Heart left ventricle (tissue), 13 donors: ENCODE results near the gene DUSP22.

Source experiments
- CTCF ChIP-seq, 12 donors: fragments of 200-600 bp; sonication (generic) in 4 of 12; IDR thresholded peaks; one replicate each; pipeline versions ENCODE4 v1.5.0 to v1.8.0; 2018 to 2022; ENCODE audit warnings: antibody characterized with exemption in 12 of 12, mild to moderate bottlenecking in 5 of 12
- POLR2A ChIP-seq, 2 donors: fragments of 450-650 bp; IDR thresholded peaks; one replicate each; pipeline ENCODE4 v1.6.1; 2017; ENCODE audit warnings: antibody characterized with exemption in 2 of 2, mild to moderate bottlenecking in 2 of 2, moderate library complexity in 2 of 2
- donor health status: ischemic (EF 13 %, LVEDD 7.1; RV severe dilation, severe dysfunction).
- donor health status: DM: no; HTN: yes; CAD: no.
- donor health status: DM: no; HTN: no; CAD: no.
- donor health status: ischemic (EF 25% LVEDD 6.9; RV normal size, moderate dysfunction).
- donor health status: ischemic (EF 25% LVEDD 5.7; RV mildly dilated, moderate dysfunction).
- donor health status: ischemic (EF 35%, LVEDD 5.7; RV mildly dilated, moderate dysfunction).
- donor health status: nonischemic (EF 11% LVEDD 7.7; RV severe dilation, severe dysfunction).
- donor health status: DM: yes; HTN: yes; CAD: no.
- donor health status: PGD.
- donor health status: ischemic (EF 29% LVEDD 5.4; RV normal size, mild dysfunction).
- donor health status: nonischemic (EF 23%, LVEDD 6.1; RV moderate dilation, normal function).

GRCh38 chr6:352474-352873 lies 60.2 kb downstream of the DUSP22 start:
- TF ChIP-seq POLR2A (IDR thresholded peaks at IDR 0.05): no peak
- TF ChIP-seq CTCF (IDR thresholded peaks at IDR 0.05): no peak
